Activated T-cell treated with anti-CD3 and anti-CD28 coated beads for 4 hours (primary cell): Measurements from ENCODE around the gene RAET1G.
A peak's percentile ranks its signal among the peaks of the same experiment; 100 is the strongest.
"Not testable (repeated sequence)": the region's sequence is repeated elsewhere in the genome, so short reads cannot be mapped to it uniquely, and the experiment has no call there.

Experiments used
- DNase-seq: peaks from one replicate; pipeline ENCODE4 v3.0.0-alpha.2; 2020

RAET1G gene

DNA sequence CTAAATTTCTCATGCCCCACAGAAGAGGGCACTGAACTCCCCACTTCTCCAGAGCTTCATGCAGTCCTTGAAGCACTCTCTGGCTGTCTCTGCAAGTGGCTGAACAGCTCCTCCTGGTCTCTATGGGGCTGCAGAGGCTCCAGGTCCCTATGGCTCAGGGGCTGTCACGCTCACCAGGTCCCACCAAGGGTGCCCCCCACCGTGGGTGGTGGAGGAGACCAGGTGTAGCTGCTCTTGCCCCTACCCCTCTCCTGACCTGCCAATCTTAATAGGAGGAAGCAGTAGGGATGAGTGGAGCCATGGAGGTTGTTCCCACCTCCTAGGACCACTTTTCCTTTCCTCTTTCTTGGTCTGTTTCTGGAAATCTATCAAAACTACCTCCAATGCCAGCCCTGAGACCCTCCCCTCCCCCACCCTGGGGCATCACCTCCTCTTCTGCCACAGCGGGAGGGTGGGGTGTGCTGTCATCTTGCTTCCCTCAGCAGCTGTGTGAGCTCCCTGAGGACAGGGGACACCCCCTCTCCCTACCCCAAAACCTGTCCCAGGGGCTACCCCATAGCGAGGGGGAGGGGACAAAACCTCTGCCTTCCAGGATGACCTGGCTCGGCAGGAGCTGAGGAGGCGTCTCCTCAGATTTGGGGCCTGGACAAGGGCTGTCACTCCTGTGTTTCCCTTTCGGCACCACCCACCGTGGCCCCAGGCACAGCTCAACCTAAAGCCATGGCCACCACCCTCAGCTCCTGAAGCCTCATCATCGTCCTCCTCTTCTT lies 13.0 kb downstream of the RAET1G start:
- no peak for DNase-seq

GRCh38 chr6:149908480-149908879 lies 14.4 kb downstream of the RAET1G start:
- DNase-seq: not testable (repeated sequence)

- DNase-seq: no peak
Measured at GRCh38 chr6:149907317-149907716, 15.6 kb downstream of the RAET1G start.

- no peak for DNase-seq
Measured at GRCh38 chr6:149906405-149906804, 16.5 kb downstream of the RAET1G start.

DNA sequence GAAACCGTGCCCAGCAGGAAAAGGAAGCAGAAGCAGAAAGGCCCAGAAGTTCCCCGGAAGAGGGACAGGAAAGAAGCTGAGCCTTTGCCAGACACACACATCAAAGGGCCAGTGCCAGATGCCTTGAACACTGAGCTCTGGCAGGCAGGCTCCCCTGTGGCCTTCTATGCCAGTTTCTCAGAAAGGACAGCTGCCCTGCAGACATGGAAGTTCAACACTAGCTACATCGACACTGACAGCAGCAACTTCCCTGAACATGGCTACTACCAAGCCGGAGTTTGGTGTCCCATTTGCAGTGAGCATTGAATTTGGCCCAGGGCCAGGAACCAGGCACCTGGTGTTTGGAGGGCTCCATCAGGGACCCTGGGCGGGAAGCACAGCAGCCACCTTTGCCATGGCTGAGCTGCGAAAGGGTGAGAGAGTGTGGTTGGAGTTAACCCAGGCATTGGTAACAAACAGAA lies 17.0 kb downstream of the RAET1G start:
- no peak for DNase-seq

DNA sequence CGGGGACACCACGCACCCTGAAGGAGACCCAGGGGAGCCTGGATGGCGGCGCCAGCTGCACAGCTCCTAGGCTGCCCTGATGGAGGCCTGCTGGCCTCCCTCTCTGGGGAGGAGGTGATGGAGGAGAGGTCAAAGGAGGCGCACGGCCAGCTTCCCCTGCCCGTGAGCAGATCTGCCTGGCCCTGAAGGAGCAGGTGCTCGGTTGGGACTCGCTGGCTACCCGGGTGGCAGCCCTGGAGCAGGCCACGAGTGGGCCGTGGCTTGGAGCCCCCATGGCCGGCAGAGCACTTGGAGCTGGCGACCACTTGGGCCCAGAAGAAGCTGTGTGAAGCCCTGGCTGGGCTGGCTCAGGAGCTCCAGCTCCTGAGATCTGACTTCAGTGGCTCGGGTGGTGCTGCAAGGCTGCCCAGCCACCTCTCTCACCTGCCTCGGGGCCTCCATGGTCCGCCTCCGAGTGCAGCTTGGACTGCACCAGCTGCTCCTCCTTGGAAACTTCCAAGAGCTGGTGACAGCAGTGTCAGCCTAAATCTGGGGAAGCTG lies 17.5 kb downstream of the RAET1G start:
- DNase-seq: no peak

DNA sequence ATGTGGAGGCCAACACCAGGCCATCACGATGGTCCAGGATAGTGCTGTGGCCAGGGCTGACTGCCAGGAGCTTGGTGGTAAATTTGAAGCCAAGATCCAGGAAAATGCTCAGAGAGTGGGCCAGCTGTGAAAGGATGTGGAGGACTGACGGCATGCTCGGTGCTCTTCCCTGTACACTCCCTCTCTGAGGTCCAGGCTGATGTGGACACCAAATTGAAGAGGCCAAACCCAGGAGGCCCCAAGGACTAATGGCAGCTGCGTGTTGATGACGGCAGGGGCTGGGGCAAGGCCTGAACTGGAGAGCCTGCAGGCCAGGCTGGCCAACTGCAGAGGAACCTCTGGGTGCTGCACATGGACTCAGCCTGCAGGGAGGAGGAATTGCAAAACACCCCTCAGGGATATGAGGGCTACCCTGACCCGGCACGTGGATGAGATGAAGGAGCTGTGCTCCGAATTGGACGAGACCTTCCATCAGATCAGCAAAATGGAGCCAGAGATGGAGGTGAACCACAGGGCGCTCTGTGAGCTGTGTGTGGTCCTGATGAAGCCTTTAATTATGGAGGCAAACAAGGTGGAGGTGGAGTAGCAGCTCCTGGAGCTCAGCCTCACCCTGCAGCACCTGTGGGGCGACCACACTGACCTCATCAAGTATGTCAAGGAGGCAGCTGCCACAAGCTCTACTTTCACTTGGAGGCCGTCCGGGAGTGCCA lies 18.1 kb downstream of the RAET1G start:
- no peak for DNase-seq

DNA sequence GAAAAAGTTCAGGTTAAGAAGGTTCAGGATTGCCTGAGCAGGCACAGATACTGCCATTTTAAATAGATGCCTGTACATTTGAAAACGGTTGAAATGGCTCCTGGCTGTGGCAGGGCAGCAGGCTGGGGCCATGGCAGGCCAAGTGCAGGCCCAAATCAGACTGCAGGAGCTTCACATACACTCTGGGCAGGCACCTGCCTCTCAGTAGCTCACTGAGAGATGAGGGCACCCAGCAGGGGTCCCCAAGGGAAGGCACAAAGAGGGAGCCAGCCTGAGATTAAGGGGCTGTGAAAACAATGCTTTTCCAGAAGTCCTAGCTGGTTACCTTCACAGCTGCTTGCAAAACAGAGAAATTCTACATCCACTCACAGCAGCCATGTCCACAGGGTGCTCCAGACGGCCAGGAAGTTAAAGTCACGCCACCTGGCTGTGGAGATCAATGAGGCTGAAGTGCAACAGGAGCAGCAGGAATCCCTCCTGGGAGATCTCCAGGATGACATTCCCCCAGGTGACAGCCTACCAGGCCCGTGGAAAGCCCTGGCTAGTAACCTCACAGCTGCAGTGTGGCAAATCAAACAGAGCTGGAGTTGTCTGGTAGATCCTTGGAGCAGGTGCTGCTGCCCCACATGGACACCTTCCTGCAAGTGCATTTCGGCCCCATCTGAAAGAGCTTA lies 18.8 kb downstream of the RAET1G start:
- no peak for DNase-seq

DNA sequence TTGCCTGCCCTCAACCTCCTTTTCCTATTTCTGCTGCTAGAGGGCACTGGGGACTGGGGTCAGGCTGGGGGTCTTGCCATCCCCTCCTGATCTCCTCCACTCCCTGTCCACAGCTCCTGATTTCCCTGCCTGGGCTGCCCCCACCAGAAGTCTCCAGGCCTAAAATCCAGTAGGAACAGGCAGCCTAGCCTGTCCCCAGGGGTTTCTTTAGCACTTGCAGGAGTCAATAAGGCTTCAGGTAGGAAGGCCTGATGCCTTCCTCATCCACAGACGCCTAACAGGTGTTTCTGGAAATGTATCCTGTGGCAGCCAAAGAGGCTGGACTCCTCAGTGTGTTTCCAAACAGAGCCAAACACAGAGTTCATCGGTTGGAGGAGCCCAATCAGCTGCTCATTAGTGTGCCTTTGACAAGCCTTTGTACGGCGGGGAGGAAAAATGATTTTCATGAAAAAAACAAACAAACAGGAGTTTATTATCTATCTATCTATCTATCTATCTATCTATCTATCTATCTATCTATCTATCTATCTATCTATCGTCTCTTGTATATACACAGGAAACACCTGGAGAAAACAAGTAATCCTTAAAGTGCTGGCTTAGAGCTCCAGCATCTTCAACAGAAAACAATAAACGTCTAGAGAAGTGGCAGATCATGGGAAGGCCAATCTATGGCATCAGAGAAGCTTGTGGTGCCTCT lies 21.3 kb downstream of the RAET1G start:
- DNase-seq: no peak

DNA sequence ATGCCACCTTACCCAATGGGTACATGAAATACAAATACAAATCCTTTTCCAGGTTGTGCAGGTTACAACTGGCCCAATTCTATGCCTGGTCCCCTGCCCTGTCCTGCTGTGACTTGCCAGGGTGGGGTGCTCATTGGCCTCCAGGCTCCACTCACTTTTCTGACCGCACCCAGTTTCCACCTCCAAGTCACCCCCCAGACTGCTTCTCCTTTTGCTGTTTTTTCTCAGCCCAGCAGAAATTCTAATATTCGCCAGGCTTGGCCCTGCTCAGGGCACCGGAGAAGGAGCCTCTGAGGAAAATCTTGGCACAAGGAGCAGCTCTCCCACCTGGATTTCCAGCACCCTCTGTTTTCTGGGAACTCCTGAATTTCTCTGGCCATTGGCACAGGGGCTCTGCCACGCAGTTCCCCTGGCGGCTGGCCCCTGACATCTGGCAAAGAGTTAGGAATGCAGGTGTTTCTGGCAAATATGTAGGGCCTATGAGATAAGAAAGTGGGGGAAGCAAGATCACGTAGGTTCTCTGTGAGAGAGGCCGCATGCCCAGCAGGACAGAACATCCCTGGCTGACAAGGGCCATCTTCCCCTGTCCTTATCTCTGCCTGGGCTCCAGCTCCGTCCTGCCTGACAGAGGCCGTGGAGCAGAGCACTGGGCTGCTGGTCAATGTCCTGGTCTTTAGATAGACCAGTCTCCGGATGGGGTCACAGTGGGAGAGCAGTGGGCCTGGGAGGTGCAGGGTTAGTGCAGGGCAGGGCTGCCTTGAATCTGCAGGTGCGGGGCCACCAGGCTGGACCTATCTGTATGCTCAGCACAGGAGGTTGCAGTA lies 22.1 kb downstream of the RAET1G start:
- DNase-seq: no peak

- no peak for DNase-seq
Measured at GRCh38 chr6:149899926-149900619, 22.8 kb downstream of the RAET1G start.

GRCh38 chr6:149899486-149899885 lies 23.4 kb downstream of the RAET1G start:
- no peak for DNase-seq

DNA sequence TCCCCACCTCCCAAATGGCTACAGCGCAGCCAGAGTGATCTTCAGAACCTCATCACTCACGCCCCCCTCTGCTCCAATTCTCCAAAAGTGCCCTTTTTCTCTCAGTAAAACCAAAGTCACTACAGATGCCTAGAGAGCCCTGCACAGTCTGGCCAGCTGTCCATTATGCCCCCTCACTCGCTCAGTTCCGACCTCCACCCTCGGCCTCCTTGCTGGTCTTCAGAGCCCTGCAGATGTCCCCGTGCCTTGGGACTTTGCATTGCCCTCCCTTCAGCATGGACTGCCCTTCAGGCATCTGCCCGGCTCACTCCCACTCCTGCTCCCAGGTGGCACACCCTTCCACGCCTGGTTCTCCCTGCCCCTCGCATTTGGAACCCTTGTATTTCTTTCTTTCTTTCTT lies 24.0 kb downstream of the RAET1G start:
- no peak for DNase-seq

- no peak for DNase-seq
Measured at GRCh38 chr6:149897855-149898744, 24.8 kb downstream of the RAET1G start, which contains the start of gene RAET1E. RAET1E (minus strand) TSS chr6:149898113; CDS start chr6:149890901, 7,212 bp downstream.

DNA sequence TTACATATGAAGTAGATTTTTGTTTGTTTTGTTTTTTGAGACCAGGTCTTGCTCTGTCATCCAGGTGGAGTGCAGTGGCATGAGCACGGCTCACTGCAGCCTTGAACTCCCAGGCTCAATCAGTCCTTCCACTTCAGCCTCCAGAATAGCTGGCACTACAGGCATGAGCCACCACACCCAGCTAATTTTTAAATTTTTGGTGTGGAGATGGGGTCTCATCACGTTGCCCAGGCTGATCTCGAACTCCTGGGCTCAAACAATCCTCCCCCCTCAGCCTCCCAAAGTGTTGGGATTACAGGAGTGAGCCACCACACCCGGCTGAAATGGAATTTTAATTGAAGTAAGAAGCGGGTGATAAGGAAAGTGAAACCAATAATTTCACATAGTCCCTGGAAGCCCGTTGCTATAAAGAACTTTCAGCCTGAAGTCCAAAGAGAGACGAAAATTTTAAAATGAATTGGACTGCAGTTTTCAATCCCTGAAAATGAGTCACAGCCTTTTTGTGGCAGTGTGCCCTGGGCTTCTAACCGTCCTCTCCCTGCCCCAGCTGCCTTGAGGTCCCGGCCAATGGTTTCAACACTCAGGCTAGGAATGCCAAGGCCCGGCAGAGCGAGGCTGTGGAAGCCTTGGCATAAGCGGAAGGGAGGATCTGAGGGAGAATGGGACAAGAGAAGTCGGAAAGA lies 25.8 kb downstream of the RAET1G start:
- no peak for DNase-seq

GRCh38 chr6:149896491-149896890 lies 26.4 kb downstream of the RAET1G start:
- no peak for DNase-seq

DNA sequence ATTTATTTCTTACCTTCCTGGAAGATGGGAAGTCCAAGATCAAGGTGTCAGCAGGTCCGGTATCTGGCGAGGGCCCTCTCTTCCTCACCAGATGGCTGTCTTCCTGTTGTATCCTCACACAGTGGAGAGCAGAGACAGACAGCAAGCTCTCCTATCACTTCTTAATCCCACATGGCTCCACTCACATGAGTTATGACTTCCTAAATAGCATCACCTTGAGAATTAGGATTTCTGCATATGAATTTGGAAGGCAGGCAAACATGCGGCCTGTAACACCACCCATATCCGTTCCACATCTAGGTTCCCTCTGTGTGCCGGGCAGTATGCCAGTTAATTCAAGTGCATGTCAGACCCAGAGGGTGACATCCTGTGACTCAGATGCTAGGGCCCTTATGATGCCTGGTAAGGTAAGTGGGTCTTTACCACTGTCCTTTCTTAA lies 27.1 kb downstream of the RAET1G start:
- DNase-seq: peak; percentile 18

DNA sequence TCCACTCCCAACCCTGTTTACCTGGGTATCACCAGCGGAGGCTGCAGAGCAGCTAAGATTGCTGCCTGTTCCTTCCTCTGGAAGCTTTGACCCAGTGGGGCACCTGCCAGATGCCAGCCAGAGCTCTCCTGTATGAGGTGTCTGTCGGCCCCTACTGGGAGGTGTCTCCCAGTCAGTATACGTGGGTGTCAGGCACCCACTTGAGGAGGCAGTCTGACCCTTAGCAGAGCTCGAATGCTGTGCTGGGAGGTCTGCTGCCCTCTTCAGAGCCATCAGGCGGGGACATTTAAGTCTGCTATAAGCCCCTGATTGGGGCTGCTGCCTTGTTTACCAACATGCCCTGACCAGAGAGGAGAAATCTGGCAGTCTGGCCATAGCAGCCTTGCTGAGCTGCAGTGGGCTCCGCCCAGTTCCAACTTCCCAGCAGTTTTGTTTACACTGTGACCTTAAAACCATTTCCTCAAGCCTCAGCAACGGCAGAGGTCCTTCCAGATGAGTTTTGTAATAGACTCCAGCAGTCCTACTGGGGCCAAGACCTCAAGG lies 27.8 kb downstream of the RAET1G start:
- no peak for DNase-seq

- not testable (repeated sequence) for DNase-seq
Measured at GRCh38 chr6:149891864-149892263, 31.1 kb downstream of the RAET1G start.
